Heart right ventricle (tissue), 16 donors: ENCODE data around the gene NBEA. TPM values are rescaled to one million over a fixed set of nuclear protein-coding genes. Genes with fewer than 3 reads are reported as not detected.

Source experiments
- ATAC-seq, 8 donors: fragments of 200-7000 bp; cut with Tn5 transposase; one replicate each; pipeline ENCODE4 v1.9.1; 2020; ENCODE audit warnings: mild to moderate bottlenecking in 8 of 8, moderate library complexity in 8 of 8, moderate number of reproducible peaks in 1 of 8
- DNase-seq, 2 donors: peaks; one replicate each; pipeline ENCODE4 v3.0.0-alpha.2; 2020
- H3K27ac ChIP-seq, 10 donors: fragments of 200-600 bp; sonication (generic) in 2 of 10; one replicate each; pipeline versions ENCODE4 v1.5.0 to v1.8.0; 2020 to 2022; ENCODE audit warnings: mild to moderate bottlenecking in 3 of 10
- H3K27me3 ChIP-seq, 7 donors: fragments of 200-600 bp; one replicate each; pipeline ENCODE4 v1.8.0; 2021 to 2022; ENCODE audit warnings: mild to moderate bottlenecking in 2 of 7
- H3K36me3 ChIP-seq, 9 donors: fragments of 200-600 bp; sonication (generic) in 1 of 9; one replicate each; pipeline versions ENCODE4 v1.5.0 to v1.8.0; 2020 to 2022; ENCODE audit warnings: mild to moderate bottlenecking in 2 of 9
- H3K4me1 ChIP-seq, 9 donors: fragments of 200-600 bp; sonication (generic) in 1 of 9; one replicate each; pipeline versions ENCODE4 v1.5.0 to v1.8.0; 2020 to 2022; ENCODE audit warnings: mild to moderate bottlenecking in 4 of 9
- H3K4me3 ChIP-seq, 10 donors: fragments of 200-600 bp; sonication (generic) in 2 of 10; one replicate each; pipeline versions ENCODE4 v1.5.0 to v1.8.0; 2020 to 2022; ENCODE audit warnings: mild to moderate bottlenecking in 7 of 10, moderate library complexity in 2 of 10
- H3K9me3 ChIP-seq, 11 donors: fragments of 200-600 bp in 10 of 11; sonication (generic) in 2 of 11; one replicate each; pipeline versions ENCODE4 v1.5.0 to v1.8.0; 2013 to 2022; ENCODE audit warnings: mild to moderate bottlenecking in 2 of 11, control low read depth in 1 of 11, moderate library complexity in 1 of 11
- CTCF ChIP-seq, 9 donors: fragments of 200-600 bp; sonication (generic) in 2 of 9; IDR thresholded peaks; one replicate each; pipeline versions ENCODE4 v1.5.0 to v1.8.0; 2021 to 2022; ENCODE audit warnings: antibody characterized with exemption in 9 of 9, mild to moderate bottlenecking in 5 of 9, moderate library complexity in 1 of 9
- WGBS, 2 donors: extraction: QIAGEN DNeasy Blood & Tissue Kit; methylation state at CpG; one replicate each; pipeline ENCODE4 v1.1.7; 2013; ENCODE audit warnings: inconsistent platforms in 1 of 2; 5-methylcytosine and 5-hydroxymethylcytosine counted together
- intact Hi-C, 10 donors: fragments of 100-400 bp; cut with DNase I; formaldehyde crosslinking; loops; one replicate each; pipeline versions ENCODE4 v1.11.1 to v1.14.2; 2022
- polyA plus RNA-seq, 2 donors: library from polyadenylated mRNA; stranded (reverse); fragments of 200-250 nt; gene quantifications; one replicate each; pipeline ENCODE4 v1.2.3, GENCODE V29; 2013
- total RNA-seq, 10 donors: library from RNA; stranded (reverse); fragmentation: NEBNext Ultra II Directional in 3 of 10; extraction: Animal tissue kit (Norgen Biotek cat#: 25700) in 3 of 10; gene quantifications; one replicate each; pipeline versions ENCODE4 v1.2.1 to v1.2.4, GENCODE V29; 2021 to 2023
- donor health status: Arrhythmogenic right ventricular cardiomyopathy.
- donor health status: ischemic (EF 13 %, LVEDD 7.1; RV severe dilation, severe dysfunction).
- donor health status: healthy with polysubstance abuse.
- donor health status: DM: no; HTN: yes; CAD: no.
- donor health status: DM: no; HTN: no; CAD: no.
- donor health status: ischemic (EF 25% LVEDD 6.9; RV normal size, moderate dysfunction).
- donor health status: ischemic (EF 25% LVEDD 5.7; RV mildly dilated, moderate dysfunction).
- donor health status: healthy.
- donor health status: DM: yes; HTN: yes; CAD: no.
- donor health status: Ischemic cardiomyopathy.
- donor health status: ischemic (EF 35%, LVEDD 5.7; RV mildly dilated, moderate dysfunction).
- donor health status: nonischemic (EF 11% LVEDD 7.7; RV severe dilation, severe dysfunction).
- donor health status: DM: yes; HTN: yes; CAD: no.
- donor health status: PGD.
- donor health status: ischemic (EF 29% LVEDD 5.4; RV normal size, mild dysfunction).
- donor health status: nonischemic (EF 23%, LVEDD 6.1; RV moderate dilation, normal function).

NBEA gene
- total and polyA plus RNA-seq, 12 donors: 4.3 to 30.6 (median 24.5) TPM

GRCh38 chr13:35354882-35355281, 412.8 kb downstream of the NBEA start:
- no peak overlapping the region for H3K27ac ChIP-seq
- intact Hi-C loops: no loop called here
- H3K4me3 ChIP-seq: no peak overlapping the region
- no peaks in the 10 kb centered on the region for H3K27me3 ChIP-seq
- DNase-seq (no peak), ATAC-seq (no peak)
- WGBS, 2 donors: 92 to 100% methylated on average over 1 of the region's 1 CpG
- H3K36me3 ChIP-seq: peaks cover 0 to 29% (median 0%) of the 10 kb centered on the region in 9 donors
- no peaks in the 10 kb centered on the region for H3K9me3 ChIP-seq
- peaks cover 0 to 5% (median 0%) of the 10 kb centered on the region in 9 donors for H3K4me1 ChIP-seq
- TF ChIP-seq CTCF (IDR thresholded peaks at IDR 0.05): no peak

- intact Hi-C loops: no loop called here
These were observed 414.5 kb downstream of the NBEA start for GRCh38 chr13:35356572-35356971.

GRCh38 chr13:35365883-35366282, 423.8 kb downstream of the NBEA start:
- H3K27ac ChIP-seq: no peak overlapping the region

More at GRCh38 chr13:35356572-35356971, 414.5 kb downstream of the NBEA start:
- DNase-seq (no peak), ATAC-seq (no peak)
- 61 to 74% methylated on average over 2 of the region's 2 CpGs for WGBS, 2 donors
- peaks cover 0 to 3% (median 0%) of the 10 kb centered on the region in 11 donors for H3K9me3 ChIP-seq
- no peaks in the 10 kb centered on the region for H3K4me1 ChIP-seq
- no peak overlapping the region for H3K4me3 ChIP-seq
- no peak for TF ChIP-seq CTCF (IDR thresholded peaks at IDR 0.05)
- peaks cover 0 to 38% (median 0%) of the 10 kb centered on the region in 9 donors for H3K36me3 ChIP-seq
- no peak overlapping the region for H3K27ac ChIP-seq
- H3K27me3 ChIP-seq: no peaks in the 10 kb centered on the region

GRCh38 chr13:35367586-35367985, 425.5 kb downstream of the NBEA start:
- no peak for TF ChIP-seq CTCF (IDR thresholded peaks at IDR 0.05)
- Histone ChIP-seq H3K9me3 (peaks cover 0 to 43% (median 25%) of the 10 kb centered on the region in 11 donors), H3K4me3 (no peak overlapping the region), H3K36me3 (no peaks in the 10 kb centered on the region), H3K27me3 (no peaks in the 10 kb centered on the region), H3K4me1 (no peaks in the 10 kb centered on the region), H3K27ac (no peak overlapping the region)
- ATAC-seq (no peak), DNase-seq (no peak)
- intact Hi-C loops: no loop called here
- 91 to 97% methylated on average over 2 of the region's 2 CpGs for WGBS, 2 donors

More at GRCh38 chr13:35365883-35366282, 423.8 kb downstream of the NBEA start:
- ATAC-seq: no peak
- no peak for DNase-seq
- no peak overlapping the region for H3K4me3 ChIP-seq
- TF ChIP-seq CTCF (IDR thresholded peaks at IDR 0.05): no peak
- no peaks in the 10 kb centered on the region for H3K36me3 ChIP-seq
- H3K27me3 ChIP-seq: no peaks in the 10 kb centered on the region
- H3K4me1 ChIP-seq: no peaks in the 10 kb centered on the region
- WGBS, 2 donors: 78 to 82% methylated on average over 1 of the region's 1 CpG
- intact Hi-C loops: no loop called here
- H3K9me3 ChIP-seq: peaks cover 0 to 26% (median 17%) of the 10 kb centered on the region in 11 donors
